CD1c-positive myeloid dendritic cell (primary cell): ENCODE results near the gene ZBTB4.

Experiments
- DNase-seq: peaks from one replicate; pipeline ENCODE4 v3.0.0-alpha.2; 2016; ENCODE audit errors: extremely low spot score

The ZBTB4 gene

DNA sequence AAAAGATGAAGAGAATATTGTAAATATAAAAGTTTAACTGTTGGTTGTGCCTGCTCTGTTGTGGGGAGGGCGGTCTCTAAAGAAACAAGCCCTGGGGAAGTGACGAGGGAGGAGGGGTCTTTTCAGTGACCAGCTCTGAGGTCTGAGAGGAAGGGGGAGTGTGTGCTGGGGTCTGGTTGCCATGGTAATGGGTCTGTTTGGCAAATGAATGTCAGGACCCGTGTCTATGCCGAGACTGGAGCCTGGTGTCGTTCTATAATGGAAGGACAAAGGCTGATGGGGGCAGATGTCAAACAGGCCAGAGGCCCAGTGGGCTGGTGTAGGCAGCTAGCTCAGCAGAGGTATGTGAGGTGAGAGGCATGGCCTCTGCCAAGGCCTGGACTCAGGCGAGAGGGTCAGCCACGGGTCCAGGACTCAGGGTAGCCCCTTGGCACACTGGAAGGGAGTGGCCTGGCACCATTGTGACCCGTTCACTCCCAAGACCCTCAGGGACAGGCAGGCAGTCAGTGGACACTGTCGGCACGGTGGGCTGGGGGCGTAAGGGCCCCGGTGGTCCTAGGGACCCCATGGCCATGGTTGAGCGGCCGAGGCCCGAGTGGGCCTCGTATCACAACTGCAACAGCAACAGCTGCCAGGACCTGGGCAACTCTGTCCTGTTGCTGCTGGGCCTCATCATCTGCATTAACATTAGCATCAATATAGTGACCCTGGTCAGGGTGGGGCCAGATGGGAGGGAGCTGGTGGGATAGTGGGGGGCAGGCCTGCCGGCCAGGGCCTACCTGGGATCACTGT is 59.4 kb downstream of the ZBTB4 start, which contains the start of gene SPEM1:
SPEM1 (plus strand) TSS at position 506 of the 792 bp plus-strand sequence; CDS start at position 567, 61 bp downstream.
- no peak for DNase-seq

DNA sequence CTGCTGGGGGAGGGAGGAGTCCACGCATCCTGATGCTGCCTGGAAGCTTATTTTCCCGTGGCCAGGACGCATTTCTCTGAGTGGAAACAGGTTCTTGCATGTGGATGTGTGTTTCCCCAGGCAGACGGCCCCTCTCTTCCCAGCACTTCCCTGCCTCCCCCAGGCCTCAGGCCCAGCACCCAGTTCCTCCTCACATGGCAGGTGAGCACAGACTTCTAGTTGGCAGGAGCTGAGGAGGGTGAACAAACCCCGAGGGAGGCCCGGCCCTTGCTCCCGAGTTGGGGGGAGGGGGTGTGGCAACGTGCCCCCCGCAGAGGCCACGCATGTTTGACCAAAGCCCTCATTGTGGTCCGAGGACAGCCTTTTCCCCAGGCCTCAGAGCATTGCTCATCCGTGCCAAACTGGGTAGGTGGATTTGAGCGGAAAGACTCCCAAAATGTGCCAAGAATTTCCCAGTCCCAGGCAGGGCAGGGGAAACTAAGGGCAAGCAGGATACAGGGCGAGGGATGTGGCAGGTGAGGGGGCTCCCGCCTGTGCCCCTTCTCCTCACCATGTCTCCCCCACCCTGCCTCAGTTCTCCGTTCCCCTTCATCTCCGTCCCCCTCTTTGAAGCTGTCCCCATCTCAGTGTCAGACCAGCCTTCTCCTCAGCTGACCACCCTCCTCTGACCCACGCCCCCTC is 60.8 kb downstream of the ZBTB4 start:
- no peak for DNase-seq

DNA sequence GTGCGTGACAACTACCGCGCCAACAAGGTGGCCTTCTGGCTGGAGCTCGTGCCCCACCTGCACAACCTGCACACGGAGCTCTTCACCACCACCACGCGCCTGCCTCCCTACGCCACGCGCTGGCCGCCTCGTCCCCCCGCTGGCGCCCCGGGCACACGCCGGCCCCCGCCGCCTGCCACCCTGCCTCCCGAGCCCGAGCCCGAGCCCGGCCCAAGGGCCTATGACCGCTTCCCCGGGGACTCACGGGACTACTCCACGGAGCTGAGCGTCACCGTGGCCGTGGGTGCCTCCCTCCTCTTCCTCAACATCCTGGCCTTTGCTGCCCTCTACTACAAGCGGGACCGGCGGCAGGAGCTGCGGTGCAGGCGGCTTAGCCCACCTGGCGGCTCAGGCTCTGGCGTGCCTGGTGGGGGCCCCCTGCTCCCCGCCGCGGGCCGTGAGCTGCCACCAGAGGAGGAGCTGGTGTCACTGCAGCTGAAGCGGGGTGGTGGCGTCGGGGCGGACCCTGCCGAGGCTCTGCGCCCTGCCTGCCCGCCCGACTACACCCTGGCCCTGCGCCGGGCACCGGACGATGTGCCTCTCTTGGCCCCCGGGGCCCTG is 62.3 kb downstream of the ZBTB4 start:
- no peak for DNase-seq

DNA sequence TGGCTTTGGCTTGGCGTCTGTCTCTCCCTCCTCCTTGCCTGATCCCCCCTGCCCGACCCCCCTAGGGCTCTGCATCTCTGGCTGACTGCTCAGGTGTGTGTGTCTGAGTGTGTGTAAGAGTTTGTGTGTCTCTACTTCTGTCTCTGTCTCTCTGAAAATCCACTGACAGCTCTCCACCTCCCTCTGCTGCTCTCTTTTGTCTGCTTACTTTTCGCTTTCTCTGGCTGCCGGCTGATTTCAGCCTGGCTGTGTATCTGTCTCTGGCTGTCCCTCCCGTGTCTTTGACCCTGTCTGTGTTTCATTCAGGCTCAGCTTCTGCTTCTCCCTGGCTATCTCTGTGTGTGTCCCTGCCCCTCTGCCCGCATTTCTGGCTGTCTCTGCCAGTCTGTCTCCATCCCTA is 63.1 kb downstream of the ZBTB4 start:
- DNase-seq, result no peak

DNA sequence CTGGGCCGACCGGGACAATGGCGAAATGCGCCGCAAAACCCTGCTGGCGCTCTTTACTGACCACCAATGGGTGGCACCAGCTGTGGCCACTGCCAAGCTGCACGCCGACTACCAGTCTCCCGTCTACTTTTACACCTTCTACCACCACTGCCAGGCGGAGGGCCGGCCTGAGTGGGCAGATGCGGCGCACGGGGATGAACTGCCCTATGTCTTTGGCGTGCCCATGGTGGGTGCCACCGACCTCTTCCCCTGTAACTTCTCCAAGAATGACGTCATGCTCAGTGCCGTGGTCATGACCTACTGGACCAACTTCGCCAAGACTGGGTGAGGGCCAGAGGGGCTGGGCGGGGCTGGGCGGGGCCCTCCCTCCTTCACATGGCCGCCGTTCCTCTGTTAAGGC is 63.6 kb downstream of the ZBTB4 start:
- no peak for DNase-seq

DNA sequence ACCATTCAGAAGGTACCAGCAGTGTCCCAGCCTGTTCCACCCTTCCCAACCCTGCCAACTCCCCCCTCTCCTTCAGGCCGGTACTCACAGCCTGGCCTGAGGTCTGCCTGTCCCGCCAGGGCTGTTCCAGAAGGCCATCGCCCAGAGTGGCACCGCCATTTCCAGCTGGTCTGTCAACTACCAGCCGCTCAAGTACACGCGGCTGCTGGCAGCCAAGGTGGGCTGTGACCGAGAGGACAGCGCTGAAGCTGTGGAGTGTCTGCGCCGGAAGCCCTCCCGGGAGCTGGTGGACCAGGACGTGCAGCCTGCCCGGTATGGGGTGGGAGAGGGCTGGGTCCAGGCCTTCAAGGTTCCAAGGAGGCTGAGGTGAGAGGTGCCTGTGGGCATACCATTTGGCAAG is 64.6 kb downstream of the ZBTB4 start:
- no peak for DNase-seq

DNA sequence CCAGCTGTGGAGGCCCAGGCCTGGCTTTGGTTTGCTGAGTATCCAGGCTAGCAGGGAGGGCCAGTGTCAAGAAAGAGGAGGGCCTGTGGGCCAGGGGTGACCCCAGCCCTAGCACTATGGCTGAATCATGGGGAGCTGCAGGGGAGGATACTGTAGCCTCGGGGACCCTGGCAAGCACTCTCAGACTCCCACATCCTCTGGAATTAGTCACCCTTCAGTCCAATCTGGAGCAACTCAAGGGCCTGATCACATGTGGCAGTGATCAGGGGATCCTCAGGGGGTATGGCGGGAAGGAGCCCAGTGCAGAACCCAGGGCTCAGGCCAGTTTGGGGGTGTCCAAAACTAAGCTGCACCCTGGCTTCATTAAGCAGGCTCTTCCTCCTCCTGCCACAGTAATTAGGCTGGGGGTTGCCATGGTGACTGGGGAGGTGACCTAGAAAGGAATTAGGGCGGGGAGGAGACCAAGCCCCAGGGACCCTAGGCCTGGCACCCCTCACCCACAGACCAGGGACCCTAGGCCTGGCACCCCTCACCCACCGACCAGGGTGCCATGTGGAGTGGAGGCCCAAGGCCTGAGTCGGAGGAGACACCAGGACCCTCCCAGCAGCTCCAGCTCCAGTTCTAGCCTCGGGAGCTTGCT is 66.0 kb downstream of the ZBTB4 start:
- no peak for DNase-seq

DNA sequence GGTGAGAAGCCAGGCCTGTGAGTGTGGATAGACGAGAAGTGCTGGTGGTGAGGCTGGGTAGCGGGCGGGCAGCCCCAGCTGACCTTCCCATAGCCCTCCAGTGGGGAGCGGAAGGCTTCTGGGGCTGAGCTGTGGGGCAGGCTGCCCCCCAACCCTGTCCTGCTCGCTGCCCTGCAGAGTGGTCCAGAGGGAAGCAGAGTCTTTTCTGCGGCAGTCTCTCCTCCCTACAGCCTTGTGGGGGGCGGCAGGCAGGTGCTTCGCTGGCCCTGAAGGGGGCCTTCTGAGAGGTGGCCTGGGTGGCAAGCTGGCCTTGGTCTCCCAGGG is 68.0 kb downstream of the ZBTB4 start:
- DNase-seq, result no peak

DNA sequence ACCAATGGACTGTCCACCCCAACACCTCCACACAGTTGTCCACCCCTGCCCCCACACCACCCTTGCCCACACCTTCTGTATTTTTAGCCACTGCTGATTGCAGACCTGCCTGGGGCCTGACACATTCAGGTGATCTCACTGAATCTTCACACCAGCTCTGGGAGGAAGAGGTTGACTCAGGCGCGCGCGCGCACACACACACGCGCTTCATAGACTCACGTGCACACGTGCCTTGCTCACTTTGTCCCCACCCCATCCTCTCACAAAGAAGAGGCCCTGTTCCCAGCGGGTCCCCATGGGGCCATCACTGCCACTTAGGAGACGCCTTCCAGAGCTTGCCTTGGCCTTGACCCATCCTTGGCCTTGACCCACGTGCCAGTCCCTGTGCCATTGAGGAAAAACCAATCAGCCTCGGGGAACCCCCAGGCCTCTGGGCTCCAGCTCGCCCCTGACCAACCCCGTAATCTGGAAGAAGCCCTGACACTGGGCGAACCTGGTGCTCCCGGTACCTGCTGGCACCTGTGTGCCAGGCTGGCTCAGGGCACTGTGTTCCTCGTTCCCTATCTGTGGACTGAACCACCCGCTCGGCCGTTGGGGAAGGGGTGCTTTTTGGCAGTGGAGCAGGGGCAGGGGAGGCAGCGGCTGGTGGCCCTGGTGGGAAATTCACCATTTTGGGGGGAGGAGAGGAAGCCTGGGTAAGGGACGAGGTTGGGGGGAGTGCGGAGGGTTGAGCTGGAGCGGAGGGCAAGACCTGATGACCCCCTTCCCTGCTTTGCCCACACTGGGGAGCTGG is 68.6 kb downstream of the ZBTB4 start:
- DNase-seq, result no peak

DNA sequence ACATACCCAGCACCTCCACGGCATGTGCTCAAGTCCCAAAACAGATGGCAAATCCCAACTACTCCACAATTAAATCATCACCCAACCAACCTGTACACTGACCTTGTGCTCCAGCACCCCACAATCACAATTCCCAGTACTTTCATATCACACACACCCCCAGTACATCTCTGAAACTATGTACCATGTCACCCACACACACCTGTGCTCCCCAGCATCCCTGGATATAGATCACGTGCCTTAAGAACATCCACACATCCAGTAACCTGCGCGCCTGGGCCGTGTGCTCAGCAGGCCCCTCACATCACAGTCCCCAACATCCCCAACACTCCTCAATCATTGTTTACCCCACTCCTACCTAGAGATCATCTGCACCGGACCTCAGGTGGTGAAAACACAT is 69.7 kb downstream of the ZBTB4 start:
- no peak for DNase-seq
